Trophoblast cell (in vitro differentiated cells and primary cell): ENCODE results near the gene POM121.
"Not testable (repeated sequence)": the region's sequence is repeated elsewhere in the genome, so short reads cannot be mapped to it uniquely, and the experiment has no call there.

Source experiments
- DNase-seq, 2 donors: peaks; one replicate each; pipeline ENCODE4 v3.0.0-alpha.2; 2016
- H2AFZ ChIP-seq: 2 replicates; pipeline ENCODE4 v1.6.1; 2013; ENCODE audit warnings: low read length, moderate library complexity, mild to moderate bottlenecking; ENCODE audit not compliant: insufficient read depth, poor library complexity
- H2AK5ac ChIP-seq: 2 replicates; pipeline ENCODE4 v1.6.1; 2013; ENCODE audit warnings: mild to moderate bottlenecking, low read length
- H2BK120ac ChIP-seq: 2 replicates; pipeline ENCODE4 v1.6.1; 2013; ENCODE audit warnings: low read length, mild to moderate bottlenecking, moderate library complexity; ENCODE audit not compliant: insufficient read depth, poor library complexity
- H2BK12ac ChIP-seq: 2 replicates; pipeline ENCODE4 v1.6.1; 2013; ENCODE audit warnings: mild to moderate bottlenecking, low read length, moderate library complexity
- H2BK5ac ChIP-seq: 2 replicates; pipeline ENCODE4 v1.6.1; 2013; ENCODE audit warnings: low read length, low read depth, moderate library complexity, mild to moderate bottlenecking; ENCODE audit not compliant: poor library complexity
- H3K14ac ChIP-seq: 2 replicates; pipeline ENCODE4 v1.6.1; 2013; ENCODE audit warnings: mild to moderate bottlenecking, low read length
- H3K18ac ChIP-seq: 2 replicates; pipeline ENCODE4 v1.6.1; 2013; ENCODE audit warnings: mild to moderate bottlenecking, low read length
- H3K23ac ChIP-seq: 2 replicates; pipeline ENCODE4 v1.6.1; 2013; ENCODE audit warnings: low read length
- H3K27ac ChIP-seq: 2 replicates; pipeline ENCODE4 v1.5.1; 2013; ENCODE audit warnings: low read depth, mild to moderate bottlenecking, inconsistent platforms, low read length, moderate library complexity
- H3K27me3 ChIP-seq: 2 replicates; pipeline ENCODE4 v1.6.1; 2013; ENCODE audit warnings: inconsistent platforms, mild to moderate bottlenecking, low read length, moderate library complexity; ENCODE audit not compliant: insufficient read depth
- H3K36me3 ChIP-seq, 2 experiments: 1 replicate in 1 of 2; 2 replicates in 1 of 2; pipeline ENCODE4 v1.6.1; 2013; ENCODE audit warnings: low read length in 2 of 2, mild to moderate bottlenecking in 2 of 2, moderate library complexity in 1 of 2; ENCODE audit not compliant: insufficient read depth in 2 of 2, control insufficient read depth in 1 of 2
- H3K4ac ChIP-seq: 2 replicates; pipeline ENCODE4 v1.6.1; 2013; ENCODE audit warnings: low read depth, mild to moderate bottlenecking, low read length, moderate library complexity
- H3K4me1 ChIP-seq, 2 experiments: 1 replicate in 1 of 2; 2 replicates in 1 of 2; pipeline ENCODE4 v1.6.1; 2013; ENCODE audit warnings: low read length in 2 of 2, mild to moderate bottlenecking in 2 of 2, moderate library complexity in 1 of 2; ENCODE audit not compliant: insufficient read depth in 2 of 2, control insufficient read depth in 1 of 2
- H3K4me2 ChIP-seq: 2 replicates; pipeline ENCODE4 v1.6.1; 2013; ENCODE audit warnings: inconsistent platforms, mild to moderate bottlenecking, low read length, moderate library complexity
- H3K4me3 ChIP-seq: 2 replicates; pipeline ENCODE4 v1.5.1; 2013; ENCODE audit warnings: mild to moderate bottlenecking, low read depth, low read length, inconsistent platforms
- H3K79me1 ChIP-seq: one replicate; pipeline ENCODE4 v1.6.1; 2013; ENCODE audit warnings: low read length
- H3K79me2 ChIP-seq: 2 replicates; pipeline ENCODE4 v1.6.1; 2013; ENCODE audit warnings: low read length, mild to moderate bottlenecking; ENCODE audit not compliant: control insufficient read depth, insufficient read depth, poor library complexity
- H3K9ac ChIP-seq: 2 replicates; pipeline ENCODE4 v1.6.1; 2013; ENCODE audit warnings: mild to moderate bottlenecking, low read length
- H3K9me3 ChIP-seq: 2 replicates; pipeline ENCODE4 v1.6.1; 2013; ENCODE audit warnings: low read depth, mild to moderate bottlenecking, control low read depth, inconsistent platforms, low read length; ENCODE audit not compliant: insufficient read depth
- H4K12ac ChIP-seq: 2 replicates; pipeline ENCODE4 v1.6.1; 2013; ENCODE audit warnings: low read depth, mild to moderate bottlenecking, low read length, moderate library complexity
- H4K8ac ChIP-seq: 2 replicates; pipeline ENCODE4 v1.6.1; 2013; ENCODE audit warnings: low read depth, mild to moderate bottlenecking, low read length, moderate library complexity
- H4K91ac ChIP-seq: one replicate; pipeline ENCODE4 v1.6.1; 2013; ENCODE audit warnings: low read depth, mild to moderate bottlenecking, low read length, moderate library complexity
- WGBS: extraction: QIAGEN DNeasy Blood & Tissue Kit; methylation state at CpG from one replicate; pipeline ENCODE4 v1.1.7; 2013; ENCODE audit warnings: missing lambda C conversion rate; ENCODE audit not compliant: insufficient read length, insufficient coverage; ENCODE audit errors: extremely low coverage; 5-methylcytosine and 5-hydroxymethylcytosine counted together

POM121 gene

DNA sequence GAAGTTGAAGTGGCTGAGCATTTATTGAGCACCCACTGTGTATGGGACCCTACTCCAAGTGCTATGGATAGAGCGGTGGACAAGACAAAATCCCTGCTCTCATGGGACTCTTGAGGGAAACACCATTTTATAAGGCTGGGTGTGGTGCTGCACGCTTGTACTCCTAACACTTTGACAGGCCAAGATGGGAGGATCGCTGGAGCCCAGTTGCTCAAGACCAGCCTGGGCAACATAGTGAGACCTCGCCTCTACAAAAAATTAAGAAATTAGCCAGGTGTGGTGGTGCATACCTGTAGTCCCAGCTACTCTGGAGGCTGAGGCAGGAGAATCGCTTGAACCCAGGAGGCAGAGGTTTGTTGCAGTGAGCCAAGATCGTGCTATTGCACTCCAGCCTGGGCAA, 2.9 kb downstream of the POM121 start:
- H2BK12ac ChIP-seq, H3K4me3 ChIP-seq, H4K12ac ChIP-seq, H3K4ac ChIP-seq, H3K23ac ChIP-seq, H2BK5ac ChIP-seq, H2BK120ac ChIP-seq, H3K4me2 ChIP-seq, H3K79me2 ChIP-seq, H2AFZ ChIP-seq, H3K9ac ChIP-seq, H3K27me3 ChIP-seq, H4K91ac ChIP-seq, H3K9me3 ChIP-seq, H3K14ac ChIP-seq, H2AK5ac ChIP-seq, H3K18ac ChIP-seq, DNase-seq, H3K27ac ChIP-seq, H4K8ac ChIP-seq, H3K4me1 ChIP-seq, H3K79me1 ChIP-seq: not testable (repeated sequence)
- WGBS, result no CpG with 5 or more reads among the region's 6 CpGs
- H3K36me3 ChIP-seq, result peaks cover 16 to 26% of the 10 kb centered on the region in 2 experiments

DNA sequence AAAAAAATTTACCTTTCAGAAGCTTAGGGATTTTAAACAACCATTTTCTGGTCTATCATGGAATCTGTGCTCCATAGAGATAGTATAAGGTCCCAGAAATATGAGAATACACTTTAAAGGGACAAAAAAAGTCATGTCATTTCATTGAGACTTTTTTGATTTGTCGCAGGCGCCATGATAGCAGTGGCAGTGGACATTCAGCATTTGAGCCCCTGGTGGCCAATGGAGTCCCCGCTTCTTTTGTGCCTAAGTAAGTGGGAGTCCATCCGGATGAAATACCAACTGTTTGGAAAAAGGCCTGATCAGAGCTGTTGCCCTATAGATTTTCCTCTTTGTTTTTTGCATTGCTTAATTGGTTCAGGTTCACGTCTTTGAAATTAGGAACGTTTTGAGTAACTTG, 3.3 kb downstream of the POM121 start:
- not testable (repeated sequence) for H3K18ac ChIP-seq, H4K8ac ChIP-seq, H4K12ac ChIP-seq, H2AFZ ChIP-seq, H4K91ac ChIP-seq, H2BK12ac ChIP-seq, H2AK5ac ChIP-seq, H3K14ac ChIP-seq, H3K27ac ChIP-seq, H2BK120ac ChIP-seq, H3K23ac ChIP-seq, DNase-seq, H3K4ac ChIP-seq, H3K79me2 ChIP-seq, H2BK5ac ChIP-seq, H3K27me3 ChIP-seq, H3K9ac ChIP-seq, H3K4me2 ChIP-seq, H3K4me3 ChIP-seq, H3K79me1 ChIP-seq, H3K4me1 ChIP-seq, H3K9me3 ChIP-seq
- H3K36me3 ChIP-seq, result peaks cover 18 to 28% of the 10 kb centered on the region in 2 experiments
- WGBS, result no CpG with 5 or more reads among the region's 6 CpGs

DNA sequence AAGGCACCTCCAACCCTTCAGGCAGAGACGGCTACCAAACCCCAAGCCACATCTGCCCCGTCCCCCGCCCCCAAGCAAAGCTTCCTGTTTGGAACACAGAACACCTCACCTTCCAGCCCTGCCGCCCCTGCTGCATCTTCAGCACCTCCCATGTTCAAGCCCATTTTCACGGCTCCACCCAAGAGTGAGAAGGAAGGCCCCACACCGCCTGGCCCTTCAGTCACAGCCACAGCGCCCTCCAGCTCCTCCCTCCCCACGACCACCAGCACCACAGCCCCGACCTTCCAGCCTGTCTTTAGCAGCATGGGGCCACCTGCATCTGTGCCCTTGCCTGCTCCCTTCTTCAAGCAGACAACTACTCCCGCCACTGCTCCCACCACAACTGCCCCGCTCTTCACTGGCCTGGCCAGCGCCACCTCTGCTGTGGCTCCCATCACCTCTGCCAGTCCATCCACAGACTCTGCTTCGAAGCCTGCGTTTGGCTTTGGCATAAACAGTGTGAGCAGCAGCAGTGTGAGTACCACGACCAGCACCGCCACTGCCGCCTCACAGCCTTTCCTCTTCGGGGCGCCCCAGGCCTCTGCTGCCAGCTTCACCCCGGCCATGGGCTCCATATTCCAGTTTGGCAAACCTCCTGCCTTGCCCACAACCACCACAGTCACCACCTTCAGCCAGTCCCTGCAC, 17.3 kb downstream of the POM121 start:
- H4K91ac ChIP-seq, H3K14ac ChIP-seq, H3K4me3 ChIP-seq, H2AFZ ChIP-seq, H2BK12ac ChIP-seq, H3K23ac ChIP-seq, H3K4me1 ChIP-seq, H3K9me3 ChIP-seq, H3K27me3 ChIP-seq, H2BK120ac ChIP-seq, H3K4ac ChIP-seq, H4K8ac ChIP-seq, H2BK5ac ChIP-seq, H4K12ac ChIP-seq, H3K18ac ChIP-seq, H3K4me2 ChIP-seq, H3K9ac ChIP-seq, DNase-seq, H3K27ac ChIP-seq, H3K79me1 ChIP-seq, H3K79me2 ChIP-seq, H2AK5ac ChIP-seq: not testable (repeated sequence)
- no CpG with 5 or more reads among the region's 20 CpGs for WGBS
- H3K36me3 ChIP-seq, result peaks cover 27 to 33% of the 10 kb centered on the region in 2 experiments

DNA sequence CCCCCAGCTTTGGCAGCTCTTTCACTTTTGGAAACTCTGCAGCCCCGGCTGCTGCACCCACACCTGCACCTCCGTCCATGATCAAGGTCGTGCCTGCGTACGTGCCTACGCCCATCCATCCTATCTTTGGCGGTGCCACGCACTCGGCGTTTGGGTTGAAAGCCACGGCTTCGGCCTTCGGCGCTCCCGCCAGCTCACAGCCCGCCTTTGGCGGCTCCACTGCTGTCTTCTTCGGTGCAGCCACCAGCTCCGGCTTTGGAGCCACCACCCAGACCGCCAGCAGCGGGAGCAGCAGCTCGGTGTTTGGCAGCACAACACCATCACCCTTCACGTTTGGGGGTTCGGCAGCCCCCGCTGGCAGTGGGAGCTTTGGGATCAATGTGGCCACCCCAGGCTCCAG, 18.1 kb downstream of the POM121 start:
- H3K9ac ChIP-seq, H3K27me3 ChIP-seq, H3K4me1 ChIP-seq, H3K9me3 ChIP-seq, H3K18ac ChIP-seq, H4K8ac ChIP-seq, H3K4me3 ChIP-seq, H2BK120ac ChIP-seq, H2BK12ac ChIP-seq, H3K14ac ChIP-seq, H4K12ac ChIP-seq, H3K79me1 ChIP-seq, DNase-seq, H2AK5ac ChIP-seq, H2BK5ac ChIP-seq, H3K4ac ChIP-seq, H3K27ac ChIP-seq, H4K91ac ChIP-seq, H3K4me2 ChIP-seq, H2AFZ ChIP-seq, H3K23ac ChIP-seq, H3K79me2 ChIP-seq: not testable (repeated sequence)
- H3K36me3 ChIP-seq, result peaks cover 28 to 35% of the 10 kb centered on the region in 2 experiments
- WGBS, result no CpG with 5 or more reads among the region's 25 CpGs
